SU-DHL-6 (cell line): Measurements from ENCODE around the gene ZMYND8.

ENCODE experiments used
- CTCF ChIP-seq: fragments of 200-600 bp; sonication (generic); IDR thresholded peaks from one replicate; pipeline ENCODE4 v1.5.1; 2017; ENCODE audit warnings: antibody characterized with exemption, mild to moderate bottlenecking, low read length, moderate library complexity; ENCODE audit not compliant: insufficient read depth, poor library complexity, severe bottlenecking
- EZH2phosphoT487 ChIP-seq: fragments of 200-600 bp; sonication (generic), shearing (Covaris generic); conservative IDR thresholded peaks from 2 replicates; pipeline ENCODE4 v1.6.1; 2018; ENCODE audit warnings: mild to moderate bottlenecking, antibody characterized with exemption, low read length, moderate library complexity, mixed read lengths

GRCh38 chr20:47296950-47297349 is 59.5 kb downstream of the ZMYND8 start:
- no peak for TF ChIP-seq CTCF
- no peak for TF ChIP-seq EZH2phosphoT487
